Mesenchymal stem cell (in vitro differentiated cells and primary cell): ENCODE measurements around the gene KRTAP4-16.
"Not testable (repeated sequence)": the region's sequence is repeated elsewhere in the genome, so short reads cannot be mapped to it uniquely, and the experiment has no call there.

ENCODE experiments used
- DNase-seq: peaks from one replicate; pipeline ENCODE4 v3.0.0-alpha.2; 2013
- H2AFZ ChIP-seq: one replicate; pipeline ENCODE4 v1.6.1; 2013; ENCODE audit warnings: low read depth, mild to moderate bottlenecking, control low read depth, inconsistent platforms, low read length, moderate library complexity
- H2AK5ac ChIP-seq: 2 replicates; pipeline ENCODE4 v1.6.1; 2013; ENCODE audit warnings: low read length, moderate library complexity, mild to moderate bottlenecking, inconsistent platforms; ENCODE audit not compliant: severe bottlenecking
- H2BK120ac ChIP-seq: one replicate; pipeline ENCODE4 v1.6.1; 2013; ENCODE audit warnings: low read depth, mild to moderate bottlenecking, inconsistent platforms, low read length, moderate library complexity
- H2BK12ac ChIP-seq, 2 experiments: one replicate each; pipeline ENCODE4 v1.6.1; 2013; ENCODE audit warnings: inconsistent platforms in 2 of 2, low read length in 2 of 2, mild to moderate bottlenecking in 2 of 2, moderate library complexity in 2 of 2, control low read depth in 1 of 2
- H2BK15ac ChIP-seq: one replicate; pipeline ENCODE4 v1.6.1; 2013; ENCODE audit warnings: mild to moderate bottlenecking, low read depth, inconsistent platforms; ENCODE audit not compliant: poor library complexity, severe bottlenecking
- H2BK5ac ChIP-seq: 2 replicates; pipeline ENCODE4 v1.6.1; 2013; ENCODE audit warnings: low read depth, mild to moderate bottlenecking, low read length, control low read depth, inconsistent platforms; ENCODE audit not compliant: poor library complexity, severe bottlenecking
- H3K14ac ChIP-seq, 2 experiments: one replicate each; pipeline ENCODE4 v1.6.1; 2013; ENCODE audit warnings: inconsistent platforms in 2 of 2, low read length in 2 of 2, control low read depth in 1 of 2, mild to moderate bottlenecking in 1 of 2, moderate library complexity in 1 of 2
- H3K18ac ChIP-seq, 2 experiments: one replicate each; pipeline ENCODE4 v1.6.1; 2013; ENCODE audit warnings: inconsistent platforms in 2 of 2, low read length in 2 of 2, control low read depth in 1 of 2, low read depth in 1 of 2, mild to moderate bottlenecking in 1 of 2
- H3K23ac ChIP-seq, 2 experiments: one replicate each; pipeline ENCODE4 v1.6.1; 2013; ENCODE audit warnings: inconsistent platforms in 2 of 2, low read length in 2 of 2, mild to moderate bottlenecking in 2 of 2, moderate library complexity in 2 of 2, control low read depth in 1 of 2
- H3K27ac ChIP-seq: 2 replicates; pipeline ENCODE4 v1.5.1; 2013; ENCODE audit warnings: mild to moderate bottlenecking, moderate library complexity, low read length, control low read depth, inconsistent platforms; ENCODE audit not compliant: poor library complexity, severe bottlenecking
- H3K27me3 ChIP-seq, 2 experiments: 2 replicates each; pipeline versions ENCODE4 v1.6.1 to v1.7.0; 2013; ENCODE audit warnings: low read length in 2 of 2, mild to moderate bottlenecking in 2 of 2, moderate library complexity in 2 of 2, control low read depth in 1 of 2, inconsistent platforms in 1 of 2; ENCODE audit not compliant: control insufficient read depth in 1 of 2, insufficient read depth in 1 of 2
- H3K36me3 ChIP-seq, 2 experiments: 2 replicates each; pipeline versions ENCODE4 v1.6.1 to v1.7.0; 2013; ENCODE audit warnings: low read length in 2 of 2, control low read depth in 1 of 2, inconsistent platforms in 1 of 2, low read depth in 1 of 2, mild to moderate bottlenecking in 1 of 2; ENCODE audit not compliant: insufficient read depth in 2 of 2, control insufficient read depth in 1 of 2
- H3K4ac ChIP-seq, 2 experiments: one replicate each; pipeline ENCODE4 v1.6.1; 2013; ENCODE audit warnings: inconsistent platforms in 2 of 2, low read length in 2 of 2, mild to moderate bottlenecking in 2 of 2, moderate library complexity in 2 of 2, control low read depth in 1 of 2, low read depth in 1 of 2
- H3K4me1 ChIP-seq: 2 replicates; pipeline ENCODE4 v1.6.1; 2013; ENCODE audit warnings: low read depth, low read length, control low read depth; ENCODE audit not compliant: control insufficient read depth, insufficient read depth
- H3K4me2 ChIP-seq: 2 replicates; pipeline ENCODE4 v1.6.1; 2013; ENCODE audit warnings: low read length, mild to moderate bottlenecking, inconsistent platforms; ENCODE audit not compliant: poor library complexity, severe bottlenecking
- H3K4me3 ChIP-seq, 2 experiments: 2 replicates each; pipeline versions ENCODE4 v1.5.1 to v1.7.0; 2013; ENCODE audit warnings: low read length in 2 of 2, mild to moderate bottlenecking in 2 of 2, control low read depth in 1 of 2, low read depth in 1 of 2; ENCODE audit not compliant: insufficient read depth in 1 of 2
- H3K79me1 ChIP-seq: replicated peaks from 2 replicates; pipeline ENCODE4 v1.6.1; 2013; ENCODE audit warnings: mild to moderate bottlenecking, control low read depth, low read length, inconsistent platforms; ENCODE audit not compliant: poor library complexity, severe bottlenecking
- H3K9ac ChIP-seq: 2 replicates; pipeline ENCODE4 v1.7.0; 2013; ENCODE audit warnings: mild to moderate bottlenecking, low read length, moderate library complexity
- H3K9me3 ChIP-seq: 2 replicates; pipeline ENCODE4 v1.7.0; 2013; ENCODE audit warnings: mild to moderate bottlenecking, low read length; ENCODE audit not compliant: control insufficient read depth
- H4K8ac ChIP-seq: one replicate; pipeline ENCODE4 v1.6.1; 2013; ENCODE audit warnings: inconsistent platforms, mild to moderate bottlenecking, low read length, moderate library complexity
- H4K91ac ChIP-seq: one replicate; pipeline ENCODE4 v1.6.1; 2013; ENCODE audit warnings: mild to moderate bottlenecking, low read length, inconsistent platforms
- WGBS: methylation state at CpG from one replicate; pipeline ENCODE4 v1.1.7; 2013; ENCODE audit warnings: mixed read lengths; 5-methylcytosine and 5-hydroxymethylcytosine counted together

The KRTAP4-16 gene

GRCh38 chr17:41141361-41141760 is 39.4 kb upstream of the KRTAP4-16 start:
- no peak overlapping the region for H2BK120ac ChIP-seq
- H3K14ac ChIP-seq = no peak overlapping the region
- H3K4me1 ChIP-seq = peaks cover 8% of the 10 kb centered on the region
- peak overlapping the region; percentile 87 for H2AK5ac ChIP-seq
- H3K4ac ChIP-seq = no peak overlapping the region
- no peak for DNase-seq
- no peak overlapping the region for H4K8ac ChIP-seq
- no peak overlapping the region for H3K4me2 ChIP-seq
- no peaks in the 10 kb centered on the region for H3K79me1 ChIP-seq
- H3K36me3 ChIP-seq = peaks cover 0 to 6% of the 10 kb centered on the region in 2 experiments
- H2BK12ac ChIP-seq = no peak overlapping the region
- H3K9ac ChIP-seq = no peak overlapping the region
- no peaks in the 10 kb centered on the region for H3K27me3 ChIP-seq
- peak overlapping the region; percentile 92 for H2BK5ac ChIP-seq
- H3K18ac ChIP-seq = no peak overlapping the region
- H3K27ac ChIP-seq = peak overlapping the region; percentile 96
- peaks cover 23% of the 10 kb centered on the region for H3K9me3 ChIP-seq
- no peak overlapping the region for H2BK15ac ChIP-seq
- no peak overlapping the region for H3K23ac ChIP-seq
- no peak overlapping the region for H3K4me3 ChIP-seq
- H4K91ac ChIP-seq = no peak overlapping the region
- no peak overlapping the region for H2AFZ ChIP-seq

GRCh38 chr17:41140360-41141131 is 38.5 kb upstream of the KRTAP4-16 start, which contains the start of gene KRTAP4-6:
TSS of gene KRTAP4-6 (minus strand) at chr17:41140544. CDS start at chr17:41140487, 57 bp downstream.
- Histone ChIP-seq H3K79me1 (no peaks in the 10 kb centered on the region), H3K27me3 (no peaks in the 10 kb centered on the region), H4K8ac (no peak within 1 kb of the TSS), H2BK120ac (no peak within 1 kb of the TSS), H4K91ac (peak within 1 kb of the TSS; percentile 18), H3K4ac (no peak within 1 kb of the TSS), H2AK5ac (peak within 1 kb of the TSS; percentile 72), H3K9me3 (peaks cover 23% of the 10 kb centered on the region), H3K4me3 (peak within 1 kb of the TSS in 1 of 2 experiments; percentile 39), H3K23ac (no peak within 1 kb of the TSS), H3K18ac (no peak within 1 kb of the TSS), H3K4me1 (peaks cover 8% of the 10 kb centered on the region), H2AFZ (no peak within 1 kb of the TSS), H3K27ac (peak within 1 kb of the TSS; percentile 96), H3K36me3 (peaks cover 0 to 6% of the 10 kb centered on the region in 2 experiments), H2BK15ac (peak within 1 kb of the TSS; percentile 52), H3K4me2 (no peak within 1 kb of the TSS), H3K9ac (no peak within 1 kb of the TSS), H2BK5ac (peak within 1 kb of the TSS; percentile 92), H3K14ac (no peak within 1 kb of the TSS), H2BK12ac (no peak within 1 kb of the TSS)
- 84% methylated on average over 5 of the region's 6 CpGs for WGBS
- DNase-seq = peak; percentile 9

- not testable (repeated sequence) for H3K18ac ChIP-seq, H3K27ac ChIP-seq, H3K36me3 ChIP-seq, H3K79me1 ChIP-seq, H2AFZ ChIP-seq, H3K4me1 ChIP-seq, H3K4ac ChIP-seq, DNase-seq, H3K4me2 ChIP-seq, H2BK12ac ChIP-seq, H3K23ac ChIP-seq, H2BK5ac ChIP-seq, H3K9ac ChIP-seq, H3K27me3 ChIP-seq, H2BK120ac ChIP-seq, H4K8ac ChIP-seq, H3K14ac ChIP-seq
- Histone ChIP-seq H3K4me3 (peak overlapping the region in 1 of 2 experiments; percentile 39), H4K91ac (peak overlapping the region; percentile 18), H3K9me3 (peaks cover 23% of the 10 kb centered on the region), H2AK5ac (peak overlapping the region; percentile 31), H2BK15ac (peak overlapping the region; percentile 52)
- 90% methylated on average over 12 of the region's 12 CpGs for WGBS
These were observed 37.9 kb upstream of the KRTAP4-16 start for GRCh38 chr17:41139865-41140264.

- Histone ChIP-seq H3K4me3 (no peak overlapping the region), H2BK5ac (no peak overlapping the region), H3K4me1 (no peaks in the 10 kb centered on the region), H3K23ac (no peak overlapping the region), H3K4me2 (no peak overlapping the region), H2BK12ac (no peak overlapping the region), H3K4ac (no peak overlapping the region), H3K27ac (no peak overlapping the region), H3K36me3 (no peaks in the 10 kb centered on the region), H2BK120ac (no peak overlapping the region), H2AFZ (no peak overlapping the region), H2AK5ac (no peak overlapping the region), H3K9ac (no peak overlapping the region), H3K18ac (no peak overlapping the region), H3K79me1 (no peaks in the 10 kb centered on the region), H3K9me3 (peaks cover 5% of the 10 kb centered on the region), H3K27me3 (no peaks in the 10 kb centered on the region), H3K14ac (no peak overlapping the region), H4K91ac (no peak overlapping the region), H4K8ac (no peak overlapping the region), H2BK15ac (no peak overlapping the region)
- no peak for DNase-seq
- WGBS = 94% methylated on average over 2 of the region's 2 CpGs
These were observed 32.1 kb upstream of the KRTAP4-16 start for GRCh38 chr17:41133880-41134735.
